ENCODE data around the gene SPAM1. TPM values are rescaled to one million over a fixed set of nuclear protein-coding genes. Genes with fewer than 3 reads are reported as not detected.

The SPAM1 gene
- total and polyA plus RNA-seq, 4 donors: not detected

GRCh38 chr7:123977081-123977480 lies 52.0 kb downstream of the SPAM1 start:
- Histone ChIP-seq H3K9me3 (ENCODE audit: control insufficient read depth, insufficient read depth, low read length) (no peaks in the 10 kb centered on the region), H3K36me3 (ENCODE audit: control insufficient read depth, insufficient read depth, low read length) (no peaks in the 10 kb centered on the region), H3K27me3 (ENCODE audit: control insufficient read depth, insufficient read depth, low read length) (no peaks in the 10 kb centered on the region), H3K4me1 (ENCODE audit: control insufficient read depth, insufficient read depth, low read length) (no peaks in the 10 kb centered on the region), H3K27ac (ENCODE audit: low read depth, low read length) (no peak overlapping the region), H3K4me3 (ENCODE audit: low read depth, low read length) (no peak overlapping the region)
- no peak for DNase-seq (ENCODE audit: low read depth in 4 of 6, low spot score in 6 of 6)

GRCh38 chr7:123979876-123980275 lies 54.8 kb downstream of the SPAM1 start:
- Histone ChIP-seq H3K27ac (ENCODE audit: low read depth, low read length) (no peak overlapping the region), H3K4me3 (ENCODE audit: low read depth, low read length) (no peak overlapping the region), H3K4me1 (ENCODE audit: control insufficient read depth, insufficient read depth, low read length) (no peaks in the 10 kb centered on the region), H3K27me3 (ENCODE audit: control insufficient read depth, insufficient read depth, low read length) (no peaks in the 10 kb centered on the region), H3K9me3 (ENCODE audit: control insufficient read depth, insufficient read depth, low read length) (no peaks in the 10 kb centered on the region), H3K36me3 (ENCODE audit: control insufficient read depth, insufficient read depth, low read length) (no peaks in the 10 kb centered on the region)
- no peak for DNase-seq (ENCODE audit: low read depth in 4 of 6, low spot score in 6 of 6)

GRCh38 chr7:123987445-123987844 lies 62.4 kb downstream of the SPAM1 start:
- no peak overlapping the region for H3K27ac ChIP-seq (ENCODE audit: low read depth, low read length)
- no peak for DNase-seq (ENCODE audit: low read depth in 4 of 6, low spot score in 6 of 6)
- no peaks in the 10 kb centered on the region for H3K36me3 ChIP-seq (ENCODE audit: control insufficient read depth, insufficient read depth, low read length)
- no CpG with 5 or more reads among the region's 2 CpGs for WGBS (ENCODE audit: insufficient coverage)
- H3K4me1 ChIP-seq (ENCODE audit: control insufficient read depth, insufficient read depth, low read length): no peaks in the 10 kb centered on the region
- no peaks in the 10 kb centered on the region for H3K27me3 ChIP-seq (ENCODE audit: control insufficient read depth, insufficient read depth, low read length)
- H3K4me3 ChIP-seq (ENCODE audit: low read depth, low read length): no peak overlapping the region
- H3K9me3 ChIP-seq (ENCODE audit: control insufficient read depth, insufficient read depth, low read length): no peaks in the 10 kb centered on the region

- H3K4me3 ChIP-seq (ENCODE audit: low read depth, low read length): no peak overlapping the region
- H3K4me1 ChIP-seq (ENCODE audit: control insufficient read depth, insufficient read depth, low read length): no peaks in the 10 kb centered on the region
- no peak overlapping the region for H3K27ac ChIP-seq (ENCODE audit: low read depth, low read length)
- no peaks in the 10 kb centered on the region for H3K9me3 ChIP-seq (ENCODE audit: control insufficient read depth, insufficient read depth, low read length)
- no peaks in the 10 kb centered on the region for H3K27me3 ChIP-seq (ENCODE audit: control insufficient read depth, insufficient read depth, low read length)
- no peaks in the 10 kb centered on the region for H3K36me3 ChIP-seq (ENCODE audit: control insufficient read depth, insufficient read depth, low read length)
- no peak for DNase-seq (ENCODE audit: low read depth in 4 of 6, low spot score in 6 of 6)
- no CpG with 5 or more reads among the region's 2 CpGs for WGBS (ENCODE audit: insufficient coverage)
Observed at GRCh38 chr7:123992913-123993518, 68.0 kb downstream of the SPAM1 start.

GRCh38 chr7:123993996-123994395 lies 69.0 kb downstream of the SPAM1 start:
- Histone ChIP-seq H3K4me3 (ENCODE audit: low read depth, low read length) (no peak overlapping the region), H3K27ac (ENCODE audit: low read depth, low read length) (no peak overlapping the region), H3K9me3 (ENCODE audit: control insufficient read depth, insufficient read depth, low read length) (no peaks in the 10 kb centered on the region), H3K4me1 (ENCODE audit: control insufficient read depth, insufficient read depth, low read length) (no peaks in the 10 kb centered on the region), H3K27me3 (ENCODE audit: control insufficient read depth, insufficient read depth, low read length) (no peaks in the 10 kb centered on the region), H3K36me3 (ENCODE audit: control insufficient read depth, insufficient read depth, low read length) (no peaks in the 10 kb centered on the region)
- WGBS (ENCODE audit: insufficient coverage): no CpG with 5 or more reads among the region's 2 CpGs
- peak in 1 of 6 donors; percentile 2 for DNase-seq (ENCODE audit: low read depth in 4 of 6, low spot score in 6 of 6)

GRCh38 chr7:123994449-123994848 lies 69.4 kb downstream of the SPAM1 start:
- Histone ChIP-seq H3K9me3 (ENCODE audit: control insufficient read depth, insufficient read depth, low read length) (no peaks in the 10 kb centered on the region), H3K4me3 (ENCODE audit: low read depth, low read length) (no peak overlapping the region), H3K27ac (ENCODE audit: low read depth, low read length) (no peak overlapping the region), H3K27me3 (ENCODE audit: control insufficient read depth, insufficient read depth, low read length) (no peaks in the 10 kb centered on the region), H3K36me3 (ENCODE audit: control insufficient read depth, insufficient read depth, low read length) (no peaks in the 10 kb centered on the region), H3K4me1 (ENCODE audit: control insufficient read depth, insufficient read depth, low read length) (no peaks in the 10 kb centered on the region)
- DNase-seq (ENCODE audit: low read depth in 4 of 6, low spot score in 6 of 6): no peak

GRCh38 chr7:123995617-123996326 lies 70.7 kb downstream of the SPAM1 start:
- Histone ChIP-seq H3K27ac (ENCODE audit: low read depth, low read length) (no peak overlapping the region), H3K36me3 (ENCODE audit: control insufficient read depth, insufficient read depth, low read length) (no peaks in the 10 kb centered on the region), H3K27me3 (ENCODE audit: control insufficient read depth, insufficient read depth, low read length) (no peaks in the 10 kb centered on the region), H3K4me1 (ENCODE audit: control insufficient read depth, insufficient read depth, low read length) (no peaks in the 10 kb centered on the region), H3K9me3 (ENCODE audit: control insufficient read depth, insufficient read depth, low read length) (no peaks in the 10 kb centered on the region), H3K4me3 (ENCODE audit: low read depth, low read length) (no peak overlapping the region)
- DNase-seq (ENCODE audit: low read depth in 4 of 6, low spot score in 6 of 6): no peak
- 94% methylated on average over 7 of the region's 10 CpGs for WGBS (ENCODE audit: insufficient coverage)

GRCh38 chr7:123996327-123996625 lies 71.2 kb downstream of the SPAM1 start:
- Histone ChIP-seq H3K4me3 (ENCODE audit: low read depth, low read length) (no peak overlapping the region), H3K27me3 (ENCODE audit: control insufficient read depth, insufficient read depth, low read length) (no peaks in the 10 kb centered on the region), H3K27ac (ENCODE audit: low read depth, low read length) (no peak overlapping the region), H3K9me3 (ENCODE audit: control insufficient read depth, insufficient read depth, low read length) (no peaks in the 10 kb centered on the region), H3K4me1 (ENCODE audit: control insufficient read depth, insufficient read depth, low read length) (no peaks in the 10 kb centered on the region), H3K36me3 (ENCODE audit: control insufficient read depth, insufficient read depth, low read length) (no peaks in the 10 kb centered on the region)
- 100% methylated on average over 2 of the region's 6 CpGs for WGBS (ENCODE audit: insufficient coverage)
- DNase-seq (ENCODE audit: low read depth in 4 of 6, low spot score in 6 of 6): no peak

GRCh38 chr7:123998921-123999320 lies 73.9 kb downstream of the SPAM1 start:
- Histone ChIP-seq H3K36me3 (ENCODE audit: control insufficient read depth, insufficient read depth, low read length) (no peaks in the 10 kb centered on the region), H3K27ac (ENCODE audit: low read depth, low read length) (no peak overlapping the region), H3K9me3 (ENCODE audit: control insufficient read depth, insufficient read depth, low read length) (no peaks in the 10 kb centered on the region), H3K4me3 (ENCODE audit: low read depth, low read length) (no peak overlapping the region), H3K27me3 (ENCODE audit: control insufficient read depth, insufficient read depth, low read length) (no peaks in the 10 kb centered on the region), H3K4me1 (ENCODE audit: control insufficient read depth, insufficient read depth, low read length) (no peaks in the 10 kb centered on the region)
- WGBS (ENCODE audit: insufficient coverage): 93% methylated on average over 5 of the region's 5 CpGs
- DNase-seq (ENCODE audit: low read depth in 4 of 6, low spot score in 6 of 6): no peak

- Histone ChIP-seq H3K9me3 (ENCODE audit: control insufficient read depth, insufficient read depth, low read length) (no peaks in the 10 kb centered on the region), H3K27me3 (ENCODE audit: control insufficient read depth, insufficient read depth, low read length) (no peaks in the 10 kb centered on the region), H3K4me3 (ENCODE audit: low read depth, low read length) (no peak overlapping the region), H3K36me3 (ENCODE audit: control insufficient read depth, insufficient read depth, low read length) (no peaks in the 10 kb centered on the region), H3K4me1 (ENCODE audit: control insufficient read depth, insufficient read depth, low read length) (no peaks in the 10 kb centered on the region), H3K27ac (ENCODE audit: low read depth, low read length) (no peak overlapping the region)
- no peak for DNase-seq (ENCODE audit: low read depth in 4 of 6, low spot score in 6 of 6)
- WGBS (ENCODE audit: insufficient coverage): no CpG with 5 or more reads among the region's 3 CpGs
Observed at GRCh38 chr7:123999703-124000102, 74.7 kb downstream of the SPAM1 start.

Measured in spinal cord (tissue), 10 donors.